ENCODE results near the gene CRACDL.

The CRACDL gene

GRCh38 chr2:98849113-98849512 is 86.9 kb downstream of the CRACDL start:
- no peak for DNase-seq

- DNase-seq, result no peak
Observed at GRCh38 chr2:98847853-98848252, 88.2 kb downstream of the CRACDL start.

GRCh38 chr2:98846041-98846440 is 90.0 kb downstream of the CRACDL start:
- no peak for DNase-seq

GRCh38 chr2:98842136-98842535 is 93.9 kb downstream of the CRACDL start:
- no peak for DNase-seq

GRCh38 chr2:98839292-98839691 is 96.7 kb downstream of the CRACDL start:
- DNase-seq, result no peak

GRCh38 chr2:98835831-98836385 is 100.1 kb downstream of the CRACDL start:
- DNase-seq, result no peak

GRCh38 chr2:98833917-98834263 is 102.1 kb downstream of the CRACDL start:
- no peak for DNase-seq

- no peak for DNase-seq
Observed at GRCh38 chr2:98833172-98833916, 102.7 kb downstream of the CRACDL start.

GRCh38 chr2:98832172-98832571 is 103.9 kb downstream of the CRACDL start:
- no peak for DNase-seq

- no peak for DNase-seq
Observed at GRCh38 chr2:98830571-98831145, 105.4 kb downstream of the CRACDL start.

GRCh38 chr2:98829581-98830270 is 106.3 kb downstream of the CRACDL start:
- DNase-seq, result no peak

- no peak for DNase-seq
Observed at GRCh38 chr2:98828793-98829371, 107.1 kb downstream of the CRACDL start.

- no peak for DNase-seq
Observed at GRCh38 chr2:98828369-98828744, 107.7 kb downstream of the CRACDL start.

GRCh38 chr2:98827625-98828368 is 108.2 kb downstream of the CRACDL start:
- no peak for DNase-seq

- no peak for DNase-seq
Observed at GRCh38 chr2:98826856-98827255, 109.2 kb downstream of the CRACDL start.

GRCh38 chr2:98825858-98826257 is 110.2 kb downstream of the CRACDL start:
- no peak for DNase-seq

GRCh38 chr2:98825404-98825803 is 110.6 kb downstream of the CRACDL start:
- no peak for DNase-seq

- no peak for DNase-seq
Observed at GRCh38 chr2:98825020-98825350, 111.0 kb downstream of the CRACDL start.

- DNase-seq, result no peak
Observed at GRCh38 chr2:98824256-98825019, 111.6 kb downstream of the CRACDL start.

- DNase-seq, result no peak
Observed at GRCh38 chr2:98823196-98824170, 112.5 kb downstream of the CRACDL start.

All from activated CD4-positive, CD25-positive, alpha-beta regulatory T cell treated with anti-CD3 and anti-CD28 coated beads, Interleukin-2, amount 50 U/mL, for 72 hours (primary cell).